HG03060 (cell line): Measurements from ENCODE around the gene CCIN.
"Not testable (repeated sequence)": the region's sequence is repeated elsewhere in the genome, so short reads cannot be mapped to it uniquely, and the experiment has no call there.

Experiments
- ATAC-seq: cut with Tn5 transposase; IDR thresholded peaks from one replicate; pipeline ENCODE4 v1.9.1; 2021; ENCODE audit warnings: low read depth, moderate number of reproducible peaks; ENCODE audit not compliant: unreplicated experiment

The CCIN gene

DNA sequence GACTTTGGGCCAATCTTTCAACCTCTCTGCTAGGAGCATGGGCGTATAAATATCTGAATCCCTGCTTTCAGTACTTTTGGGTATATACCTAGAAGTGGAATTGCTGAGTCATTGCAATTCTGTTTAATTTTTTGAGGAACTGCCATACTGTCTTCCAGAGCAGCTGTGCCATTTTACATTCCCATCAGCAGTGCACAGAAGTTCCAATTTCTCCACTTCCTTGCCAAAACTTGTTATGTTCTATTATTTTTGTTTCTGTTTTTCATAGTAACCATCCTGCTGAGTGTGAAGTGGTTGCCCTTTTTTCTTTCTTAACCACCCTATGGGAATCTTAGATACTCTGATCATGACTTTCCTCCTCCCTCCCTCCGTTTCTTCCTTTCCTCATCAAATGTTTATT, 11.1 kb upstream of the CCIN start:
- no peak for ATAC-seq

- ATAC-seq, result no peak
These were observed 10.3 kb upstream of the CCIN start for GRCh38 chr9:36158917-36159316.

DNA sequence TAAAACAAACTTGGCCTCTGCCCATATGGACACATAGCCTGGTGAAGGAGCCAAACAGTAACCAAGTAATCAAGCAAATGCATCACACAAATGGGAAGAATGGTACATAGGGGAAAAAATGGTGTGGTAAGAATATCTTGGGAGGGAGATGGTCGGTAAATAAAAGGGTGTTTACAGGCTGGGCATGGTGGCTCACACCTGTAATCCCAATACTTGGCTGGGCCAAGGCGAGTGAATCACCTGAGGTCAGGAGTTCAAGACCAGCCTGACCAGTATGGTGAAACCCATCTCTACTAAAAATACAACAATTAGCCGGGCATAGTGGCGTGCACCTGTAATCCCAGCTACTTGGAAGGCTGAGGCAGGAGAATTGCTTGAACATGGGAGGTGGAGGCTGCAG, 9.7 kb upstream of the CCIN start:
- not testable (repeated sequence) for ATAC-seq

DNA sequence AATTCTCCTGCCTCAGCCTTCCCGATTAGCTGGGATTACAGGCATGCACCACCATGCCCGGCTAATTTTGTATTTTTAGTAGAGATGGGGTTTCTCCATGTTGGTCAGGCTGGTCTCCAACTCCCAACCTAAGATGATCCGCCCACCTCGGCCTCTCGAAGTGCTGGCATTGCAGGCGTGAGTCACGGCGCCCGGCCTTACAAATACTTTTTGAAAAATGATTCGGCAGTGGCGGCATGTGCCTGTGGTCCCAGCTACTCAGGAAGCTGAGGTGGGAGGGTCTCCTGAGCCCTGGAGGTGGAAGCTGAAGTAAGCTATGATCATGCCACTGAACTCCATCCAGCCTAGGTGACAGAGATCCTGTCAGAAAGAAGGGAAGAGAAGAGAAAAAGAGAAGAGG, 9.1 kb upstream of the CCIN start:
- ATAC-seq, result not testable (repeated sequence)

DNA sequence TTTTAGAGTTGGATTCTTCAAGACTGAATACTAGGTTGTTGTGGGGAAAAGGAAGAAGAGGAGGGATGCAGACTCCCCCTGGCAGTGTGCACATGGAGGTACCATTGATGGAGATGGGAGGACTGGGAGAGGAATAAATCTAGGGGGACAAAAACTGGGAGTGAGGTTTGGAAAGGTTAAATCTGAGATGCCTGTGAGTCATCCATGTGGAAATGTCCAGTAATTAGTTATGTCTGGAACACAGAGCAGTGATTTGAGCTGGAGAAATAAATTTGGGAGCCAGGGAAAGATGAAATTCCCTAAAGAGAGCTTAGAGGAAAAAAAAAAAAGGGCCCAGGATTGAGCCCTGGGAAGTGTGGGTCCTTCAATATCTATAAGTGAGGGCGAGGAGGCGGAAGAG, 8.0 kb upstream of the CCIN start:
- ATAC-seq, result no peak

DNA sequence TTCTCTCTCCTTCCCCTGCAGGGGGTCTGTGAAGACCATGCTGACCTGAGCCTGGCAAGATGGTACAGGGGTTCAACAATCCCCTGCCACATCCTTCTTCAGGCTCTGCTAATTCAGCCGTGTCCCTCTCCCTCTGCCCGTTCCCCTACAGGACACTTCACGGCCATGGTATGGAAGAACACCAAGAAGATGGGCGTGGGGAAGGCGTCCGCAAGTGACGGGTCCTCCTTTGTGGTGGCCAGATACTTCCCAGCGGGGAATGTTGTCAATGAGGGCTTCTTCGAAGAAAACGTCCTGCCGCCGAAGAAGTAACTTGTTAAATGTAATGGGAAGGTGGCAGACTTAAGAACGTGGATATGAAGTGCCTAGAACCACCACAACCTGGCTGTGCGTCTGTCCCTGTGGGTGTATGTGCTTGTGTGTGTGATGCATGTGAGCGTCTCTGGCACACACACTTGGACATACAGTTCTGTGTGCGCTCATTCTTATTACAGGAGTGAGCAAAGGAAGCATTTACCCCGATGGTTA, 6.9 kb upstream of the CCIN start:
- no peak for ATAC-seq

DNA sequence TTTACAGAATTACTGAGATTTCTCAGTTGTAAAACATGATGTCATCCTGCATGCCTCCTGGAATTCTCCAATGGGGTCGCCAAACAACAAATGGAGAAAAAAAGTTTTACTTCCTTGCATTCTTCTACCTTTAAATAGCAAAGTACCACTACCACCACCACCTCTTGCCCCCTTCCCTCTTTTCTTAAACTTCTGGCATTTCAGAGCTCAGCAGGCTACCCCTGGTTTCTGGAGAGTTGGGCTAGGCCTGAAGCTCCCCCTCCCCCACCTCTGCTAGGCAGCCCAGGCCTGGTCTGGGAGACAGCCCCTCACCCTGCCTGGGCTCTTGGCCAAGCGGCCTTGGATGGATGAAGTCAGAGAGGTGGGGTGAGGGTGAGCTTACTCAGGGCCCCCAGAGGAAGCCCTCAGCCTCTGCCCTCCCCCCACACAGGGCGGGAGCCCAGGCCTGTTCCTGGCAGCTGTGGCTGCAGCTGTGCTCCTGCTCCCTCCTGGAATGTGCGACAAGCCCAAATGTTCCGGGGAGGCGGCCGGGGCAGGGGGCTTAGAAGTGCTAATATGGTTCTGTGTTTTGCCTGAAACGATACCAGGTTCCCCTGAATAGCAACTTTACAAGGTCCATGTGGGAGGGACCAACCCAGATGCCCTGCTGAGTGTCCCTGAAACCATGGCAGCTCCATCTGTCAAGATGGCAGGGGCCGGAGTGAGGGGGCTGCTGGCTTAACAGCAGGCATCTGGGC, 6.0 kb upstream of the CCIN start:
- ATAC-seq, result no peak

DNA sequence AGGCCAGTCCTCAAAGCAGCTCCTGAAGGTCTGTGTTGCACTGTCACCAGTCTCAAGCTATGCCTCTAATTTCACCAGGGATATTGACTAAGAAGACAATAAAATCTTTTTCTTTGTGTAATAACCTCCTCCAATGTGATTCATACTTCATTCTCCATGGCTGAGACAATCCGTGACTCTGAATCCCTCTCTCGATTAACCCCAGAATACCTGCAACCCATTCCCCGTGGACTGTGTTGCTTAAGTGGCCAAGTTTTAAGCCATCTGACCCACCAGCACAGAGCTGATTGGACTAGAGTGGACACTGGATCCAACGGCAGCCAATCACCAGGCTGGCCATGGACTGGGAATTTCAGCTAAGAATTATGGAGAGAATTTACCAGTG, 5.4 kb upstream of the CCIN start:
- no peak for ATAC-seq

GRCh38 chr9:36164372-36164771, 4.8 kb upstream of the CCIN start:
- no peak for ATAC-seq

GRCh38 chr9:36164989-36165388, 4.2 kb upstream of the CCIN start:
- ATAC-seq, result no peak

DNA sequence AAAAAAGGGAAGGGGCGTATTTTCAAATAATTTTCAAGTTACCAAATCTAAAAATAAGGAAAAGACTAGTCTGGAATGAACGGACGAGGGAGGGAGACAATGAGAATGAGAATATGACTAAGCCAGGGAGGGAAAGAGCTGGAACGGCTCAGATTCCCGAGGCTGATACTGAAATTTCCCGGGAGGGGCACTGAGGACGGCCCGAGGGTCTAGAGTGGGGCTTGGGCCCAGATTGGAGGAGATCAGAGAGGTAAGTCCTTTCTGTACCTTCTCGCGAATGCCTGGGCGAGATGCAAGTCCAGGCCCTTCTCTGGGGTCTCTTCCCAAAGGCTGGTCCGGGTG, 3.4 kb upstream of the CCIN start:
- ATAC-seq, result no peak

GRCh38 chr9:36166168-36166927, 2.8 kb upstream of the CCIN start:
- ATAC-seq, result no peak

DNA sequence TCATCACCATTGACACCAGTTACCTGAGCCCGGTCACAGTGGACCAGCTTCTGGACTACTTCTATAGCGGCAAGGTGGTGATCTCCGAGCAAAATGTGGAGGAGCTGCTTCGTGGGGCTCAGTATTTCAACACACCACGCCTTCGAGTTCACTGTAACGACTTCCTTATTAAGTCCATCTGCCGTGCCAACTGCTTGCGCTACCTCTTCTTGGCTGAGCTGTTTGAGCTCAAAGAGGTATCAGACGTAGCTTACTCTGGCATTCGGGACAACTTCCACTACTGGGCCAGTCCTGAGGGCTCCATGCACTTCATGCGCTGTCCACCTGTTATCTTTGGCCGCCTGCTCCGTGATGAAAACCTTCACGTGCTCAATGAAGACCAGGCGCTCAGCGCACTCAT, 520 bp downstream of the CCIN start:
- no peak for ATAC-seq

- ATAC-seq, result no peak
These were observed 1.3 kb downstream of the CCIN start for GRCh38 chr9:36170531-36170930.

- ATAC-seq, result no peak
These were observed 4.7 kb downstream of the CCIN start for GRCh38 chr9:36173861-36174260.

DNA sequence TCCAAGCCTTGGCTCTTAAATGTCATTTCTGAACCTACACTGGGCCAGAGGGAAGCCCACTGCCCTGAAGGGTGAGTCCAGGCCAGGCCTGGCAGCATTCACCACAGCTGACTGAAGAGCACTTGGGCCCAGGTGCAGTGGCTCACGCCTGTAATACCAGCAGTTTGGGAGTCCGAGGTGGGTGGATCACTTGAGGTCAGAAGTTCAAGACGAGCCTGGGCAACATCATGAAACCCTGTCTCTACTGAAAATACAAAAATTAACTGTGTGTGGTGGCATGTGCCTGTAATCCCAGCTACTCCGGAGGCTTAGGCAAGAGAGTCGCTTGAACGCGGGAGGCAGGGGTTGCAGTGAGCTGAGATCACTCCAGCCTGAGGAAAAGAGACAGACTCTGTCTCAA, 5.1 kb downstream of the CCIN start:
- no peak for ATAC-seq

GRCh38 chr9:36174731-36175130, 5.5 kb downstream of the CCIN start:
- no peak for ATAC-seq

DNA sequence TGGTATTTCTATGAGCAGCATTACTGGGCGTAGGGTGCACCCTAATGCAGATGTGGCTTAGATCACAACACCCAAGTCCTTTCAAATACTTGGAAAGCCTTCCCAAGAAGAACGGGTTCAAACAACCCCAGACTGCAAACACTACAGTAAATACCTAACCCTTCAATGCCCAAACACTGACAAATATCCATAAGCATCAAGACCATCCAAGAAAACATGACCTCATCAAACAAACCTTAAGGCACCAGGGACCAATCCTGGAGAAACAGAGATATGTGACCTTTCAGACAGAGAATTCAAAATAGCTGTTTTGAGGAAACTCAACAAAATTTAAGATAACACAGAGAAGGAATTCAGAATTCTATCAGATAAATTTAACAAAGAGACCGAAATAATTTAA, 6.0 kb downstream of the CCIN start:
- not testable (repeated sequence) for ATAC-seq

- not testable (repeated sequence) for ATAC-seq
These were observed 7.3 kb downstream of the CCIN start for GRCh38 chr9:36176496-36176895.

DNA sequence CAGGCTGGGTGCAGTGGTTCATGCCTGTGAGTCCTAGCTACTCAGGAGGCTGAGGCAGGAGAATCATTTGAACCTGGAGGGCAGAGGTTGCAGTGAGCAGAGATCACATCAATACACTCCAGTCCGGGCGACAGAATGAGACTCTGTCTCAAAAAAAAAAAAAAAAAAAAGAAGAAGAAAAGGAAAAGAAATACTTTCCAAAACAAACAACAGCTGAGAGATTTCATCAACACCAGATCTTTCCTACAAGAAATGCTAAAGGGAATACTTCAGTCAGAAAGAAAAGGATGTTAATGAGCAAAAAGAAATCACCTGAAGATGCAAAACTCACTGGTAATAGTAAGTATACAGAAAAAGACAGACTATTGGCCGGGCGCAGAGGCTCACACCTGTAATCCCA, 8.4 kb downstream of the CCIN start:
- ATAC-seq, result no peak

- not testable (repeated sequence) for ATAC-seq
These were observed 11.1 kb downstream of the CCIN start for GRCh38 chr9:36180243-36180642.

- ATAC-seq, result no peak
These were observed 18.2 kb downstream of the CCIN start for GRCh38 chr9:36187414-36187813.
